HCT116 (cell line): Measurements from ENCODE around the gene LIN7C.

ENCODE experiments used
- CBX3 ChIP-seq: IDR thresholded peaks from 2 replicates; pipeline ENCODE4 v1.6.1; 2012; ENCODE audit warnings: low read depth
- CTCF ChIP-seq, 3 experiments: fragments of 200-600 bp in 1 of 3; sonication (generic) in 1 of 3; IDR thresholded peaks in 2 of 3; conservative IDR thresholded peaks in 1 of 3; 2 replicates each; pipeline ENCODE4 v1.5.1; 2012 to 2017; ENCODE audit warnings: low read depth in 2 of 3, low read length in 2 of 3, antibody characterized with exemption in 1 of 3, borderline replicate concordance in 1 of 3, control low read depth in 1 of 3, mild to moderate bottlenecking in 1 of 3, mixed read lengths in 1 of 3, mixed run types in 1 of 3, moderate library complexity in 1 of 3; ENCODE audit not compliant: insufficient read depth in 1 of 3
- EZH2 ChIP-seq: fragments of 200-600 bp; sonication (generic); IDR thresholded peaks from 2 replicates; pipeline ENCODE4 v1.6.1; 2017; ENCODE audit warnings: antibody characterized with exemption, mixed run types
- EZH2phosphoT487 ChIP-seq: fragments of 200-600 bp; IDR thresholded peaks from 2 replicates; pipeline ENCODE4 v1.6.1; 2018; ENCODE audit warnings: antibody characterized with exemption, borderline replicate concordance
- MAX ChIP-seq: IDR thresholded peaks from 2 replicates; pipeline ENCODE4 v1.6.1; 2012
- POLR2A ChIP-seq: IDR thresholded peaks from 2 replicates; pipeline ENCODE4 v1.7.0; 2011; ENCODE audit warnings: borderline replicate concordance; ENCODE audit not compliant: insufficient read depth, insufficient read length; ENCODE audit errors: extremely low read depth
- POLR2AphosphoS5 ChIP-seq: IDR thresholded peaks from 2 replicates; pipeline ENCODE4 v1.6.1; 2011; ENCODE audit warnings: mild to moderate bottlenecking, low read depth, low read length, moderate library complexity
- REST ChIP-seq: IDR thresholded peaks from 2 replicates; pipeline ENCODE4 v1.6.1; 2012; ENCODE audit warnings: low read depth
- TCF7L2 ChIP-seq: IDR thresholded peaks from 2 replicates; pipeline ENCODE4 v1.7.0; 2011; ENCODE audit warnings: borderline replicate concordance, inconsistent platforms; ENCODE audit not compliant: insufficient read depth, insufficient read length; ENCODE audit errors: extremely low read depth

- TF ChIP-seq CTCF (IDR thresholded peaks at IDR 0.05 in 2 of 3, conservative IDR thresholded peaks at IDR 0.05 in 1 of 3; ENCODE audit: borderline replicate concordance in 1 of 3, insufficient read depth in 1 of 3, low read depth in 2 of 3, low read length in 2 of 3) (peak; percentile 16 to 60 (median 30); a peak in 4 of 6 replicates), POLR2AphosphoS5 (no peak), EZH2 (no peak), POLR2A (no peak), CBX3 (no peak), EZH2phosphoT487 (no peak), REST (no peak), TCF7L2 (no peak), MAX (no peak)
Observed at GRCh38 chr11:27497284-27497866, 9.2 kb downstream of the LIN7C start.
